HFF-Myc (cell line): ENCODE data around the gene CARMIL3.

ENCODE experiments used
- DNase-seq: peaks from one replicate; pipeline ENCODE4 v3.0.0-alpha.2; 2011; ENCODE audit warnings: low read depth; ENCODE audit errors: extremely low read depth
- H3K4me3 ChIP-seq: replicated peaks from 2 replicates; pipeline ENCODE4 v1.5.1; 2011; ENCODE audit warnings: low read depth, mild to moderate bottlenecking, control low read depth, low read length
- TF ChIP-seq, protein P1 (sequence below): IDR thresholded peaks from 2 replicates; pipeline ENCODE4 v1.5.1; 2012; ENCODE audit warnings: mild to moderate bottlenecking, low read depth, low read length, control low read depth; ENCODE audit errors: missing control alignments

The CARMIL3 gene

DNA sequence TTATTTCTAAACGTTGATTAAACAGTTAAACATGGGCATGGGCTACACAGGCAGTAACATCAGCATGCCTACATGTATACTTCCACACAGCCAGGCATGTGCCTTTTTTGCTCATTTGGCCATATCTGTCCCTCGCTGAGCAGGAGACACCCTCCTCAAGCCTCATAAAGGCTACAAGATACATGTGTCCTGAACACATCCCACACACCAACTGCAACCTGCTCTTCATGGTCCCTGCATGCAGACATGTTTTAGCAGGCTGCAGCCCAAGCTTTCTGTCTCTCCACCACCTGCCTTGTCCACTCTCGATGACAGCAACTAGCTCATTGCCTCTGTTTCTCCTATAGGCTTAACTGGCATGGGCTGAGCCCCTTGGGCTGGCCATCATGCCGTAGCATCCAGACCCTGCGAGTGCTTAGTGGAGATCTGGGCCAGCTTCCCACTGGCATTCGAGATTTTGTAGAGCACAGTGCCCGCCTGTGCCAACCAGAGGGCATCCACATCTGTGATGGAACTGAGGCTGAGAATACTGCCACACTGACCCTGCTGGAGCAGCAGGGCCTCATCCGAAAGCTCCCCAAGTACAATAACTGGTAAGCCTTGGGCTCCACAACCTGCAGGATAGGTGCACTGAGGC, 44.9 kb downstream of the CARMIL3 start:
- no peak overlapping the region for H3K4me3 ChIP-seq
- no peak for DNase-seq

DNA sequence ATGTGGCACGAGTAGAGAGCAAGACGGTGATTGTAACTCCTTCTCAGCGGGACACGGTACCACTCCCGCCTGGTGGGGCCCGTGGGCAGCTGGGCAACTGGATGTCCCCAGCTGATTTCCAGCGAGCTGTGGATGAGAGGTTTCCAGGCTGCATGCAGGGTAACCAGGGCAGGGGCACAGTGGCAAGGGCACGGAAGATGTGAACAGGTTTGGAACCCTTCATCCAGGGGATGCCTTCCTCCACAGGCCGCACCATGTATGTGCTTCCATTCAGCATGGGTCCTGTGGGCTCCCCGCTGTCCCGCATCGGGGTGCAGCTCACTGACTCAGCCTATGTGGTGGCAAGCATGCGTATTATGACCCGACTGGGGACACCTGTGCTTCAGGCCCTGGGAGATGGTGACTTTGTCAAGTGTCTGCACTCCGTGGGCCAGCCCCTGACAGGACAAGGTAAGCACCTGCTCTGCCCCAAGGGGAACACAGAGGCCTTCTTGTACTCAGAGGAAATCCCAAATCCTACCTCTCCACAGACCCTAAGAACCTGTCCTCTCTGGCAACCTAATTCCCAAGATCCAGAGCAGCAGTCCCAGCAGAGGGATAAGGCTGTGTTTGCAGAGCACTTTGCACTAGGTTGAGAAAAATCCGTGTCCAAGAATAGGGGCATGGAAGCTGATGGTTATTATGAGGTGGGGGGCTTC, 46.6 kb downstream of the CARMIL3 start:
- TF ChIP-seq, protein P1, sequence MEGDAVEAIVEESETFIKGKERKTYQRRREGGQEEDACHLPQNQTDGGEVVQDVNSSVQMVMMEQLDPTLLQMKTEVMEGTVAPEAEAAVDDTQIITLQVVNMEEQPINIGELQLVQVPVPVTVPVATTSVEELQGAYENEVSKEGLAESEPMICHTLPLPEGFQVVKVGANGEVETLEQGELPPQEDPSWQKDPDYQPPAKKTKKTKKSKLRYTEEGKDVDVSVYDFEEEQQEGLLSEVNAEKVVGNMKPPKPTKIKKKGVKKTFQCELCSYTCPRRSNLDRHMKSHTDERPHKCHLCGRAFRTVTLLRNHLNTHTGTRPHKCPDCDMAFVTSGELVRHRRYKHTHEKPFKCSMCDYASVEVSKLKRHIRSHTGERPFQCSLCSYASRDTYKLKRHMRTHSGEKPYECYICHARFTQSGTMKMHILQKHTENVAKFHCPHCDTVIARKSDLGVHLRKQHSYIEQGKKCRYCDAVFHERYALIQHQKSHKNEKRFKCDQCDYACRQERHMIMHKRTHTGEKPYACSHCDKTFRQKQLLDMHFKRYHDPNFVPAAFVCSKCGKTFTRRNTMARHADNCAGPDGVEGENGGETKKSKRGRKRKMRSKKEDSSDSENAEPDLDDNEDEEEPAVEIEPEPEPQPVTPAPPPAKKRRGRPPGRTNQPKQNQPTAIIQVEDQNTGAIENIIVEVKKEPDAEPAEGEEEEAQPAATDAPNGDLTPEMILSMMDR: no peak
- DNase-seq: no peak
- no peak overlapping the region for H3K4me3 ChIP-seq

More for the DNA sequence above, 44.9 kb downstream of the CARMIL3 start:
- TF ChIP-seq, protein P1: no peak

DNA sequence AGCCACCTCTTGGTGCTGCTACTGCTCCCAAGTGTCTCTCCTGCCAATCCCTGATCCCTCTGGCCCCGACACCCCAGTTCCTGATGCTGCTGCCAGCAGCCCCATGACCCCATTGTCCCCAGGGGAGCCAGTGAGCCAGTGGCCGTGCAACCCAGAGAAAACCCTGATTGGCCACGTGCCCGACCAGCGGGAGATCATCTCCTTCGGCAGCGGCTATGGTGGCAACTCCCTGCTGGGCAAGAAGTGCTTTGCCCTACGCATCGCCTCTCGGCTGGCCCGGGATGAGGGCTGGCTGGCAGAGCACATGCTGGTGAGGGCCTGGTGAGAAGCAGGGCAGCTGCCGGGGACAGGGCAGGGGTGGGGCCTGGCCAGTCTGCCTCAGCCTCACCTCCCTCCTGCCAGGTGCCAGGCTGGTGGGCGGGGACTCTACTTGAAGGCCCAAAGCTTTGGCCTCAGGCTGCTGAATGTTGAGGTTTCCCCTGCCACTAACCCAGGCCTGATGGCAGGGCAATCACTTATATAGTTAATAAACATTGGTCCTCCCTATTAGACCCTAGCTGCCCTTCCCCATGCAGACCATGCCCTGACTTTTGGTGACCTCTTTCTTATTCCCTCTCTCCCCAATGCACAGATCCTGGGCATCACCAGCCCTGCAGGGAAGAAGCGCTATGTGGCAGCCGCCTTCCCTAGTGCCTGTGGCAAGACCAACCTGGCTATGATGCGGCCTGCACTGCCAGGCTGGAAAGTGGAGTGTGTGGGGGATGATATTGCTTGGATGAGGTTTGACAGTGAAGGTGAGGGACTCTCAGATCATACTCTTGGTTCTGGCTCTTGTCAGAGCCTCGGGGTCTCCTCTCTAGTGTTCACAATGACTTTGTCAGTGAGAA, 47.4 kb downstream of the CARMIL3 start:
- no peak for DNase-seq
- H3K4me3 ChIP-seq: no peak overlapping the region
- TF ChIP-seq, protein P1: no peak

DNA sequence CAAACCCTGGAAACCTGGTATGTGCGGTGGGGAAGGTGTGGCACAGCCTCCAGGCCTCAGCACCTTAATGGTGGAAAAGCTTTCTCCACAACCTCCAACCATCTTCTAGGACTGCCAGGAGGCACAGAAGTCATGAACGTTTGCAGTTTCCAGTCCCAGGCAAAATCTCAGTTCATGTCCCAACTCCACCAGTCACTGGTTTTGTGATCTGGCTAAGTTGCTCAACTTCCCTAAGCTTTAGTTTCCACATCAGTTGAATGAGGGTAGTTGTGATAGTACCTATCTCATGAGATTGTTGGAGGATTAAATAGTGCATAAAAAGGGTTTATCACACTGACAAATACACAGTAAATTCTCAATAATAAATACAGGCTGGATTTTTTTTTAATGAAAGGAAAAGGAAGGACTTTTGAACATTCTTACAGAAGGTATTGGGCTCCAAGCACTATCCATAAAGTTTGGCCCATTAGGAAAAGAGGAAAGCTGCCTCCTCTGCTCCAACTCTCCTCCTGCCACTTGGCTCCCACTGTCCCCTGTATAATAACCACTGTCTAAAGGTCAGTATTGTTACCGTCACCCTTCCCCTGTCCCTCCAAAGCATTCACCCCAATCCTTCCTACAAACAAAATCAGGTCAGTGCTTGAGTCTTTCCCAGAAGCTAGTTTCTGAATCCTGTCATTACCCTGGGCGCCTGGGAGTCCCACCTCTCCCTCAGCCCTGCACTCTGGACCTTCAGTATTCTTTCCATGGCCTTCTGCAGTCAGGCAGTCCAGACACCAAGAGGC, 48.6 kb downstream of the CARMIL3 start:
- no peak overlapping the region for H3K4me3 ChIP-seq
- DNase-seq: no peak
- TF ChIP-seq, protein P1: no peak

DNA sequence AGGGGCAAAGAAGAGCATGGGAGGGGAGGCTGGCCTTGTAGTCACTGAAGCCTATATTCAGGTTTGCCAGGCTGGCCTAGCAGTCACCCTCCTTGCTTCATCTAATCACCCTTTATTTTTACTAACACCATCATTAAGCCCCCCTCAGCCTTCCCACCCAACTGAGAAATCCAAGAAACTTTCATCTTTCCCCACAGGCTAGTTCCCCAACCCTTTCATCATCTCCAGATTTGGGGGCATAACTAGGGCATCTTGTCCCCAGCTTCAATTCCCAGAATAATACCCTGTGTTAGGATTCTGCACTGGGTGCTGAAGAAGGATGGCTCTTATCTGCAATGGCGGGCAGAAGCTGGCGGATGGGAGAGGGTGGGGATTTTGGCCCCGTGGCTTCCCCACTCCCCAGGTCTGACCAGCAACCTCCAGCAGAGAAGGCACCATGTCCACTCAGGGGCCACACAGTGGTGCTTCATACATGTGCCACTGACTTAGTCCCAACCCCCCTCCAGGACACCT, 49.2 kb downstream of the CARMIL3 start:
- no peak overlapping the region for H3K4me3 ChIP-seq
- TF ChIP-seq, protein P1: no peak
- DNase-seq: no peak
